Astrocyte (in vitro differentiated cells and primary cell): ENCODE measurements around the gene GSAP.

Experiments used
- CTCF ChIP-seq: IDR thresholded peaks from 2 replicates; pipeline ENCODE4 v1.5.1; 2011; ENCODE audit warnings: low read depth, mild to moderate bottlenecking, inconsistent platforms, low read length, moderate library complexity; ENCODE audit not compliant: insufficient read depth
- EZH2 ChIP-seq: IDR thresholded peaks from 2 replicates; pipeline ENCODE4 v1.6.1; 2012; ENCODE audit warnings: mild to moderate bottlenecking, low read length, inconsistent platforms; ENCODE audit not compliant: insufficient read depth

DNA sequence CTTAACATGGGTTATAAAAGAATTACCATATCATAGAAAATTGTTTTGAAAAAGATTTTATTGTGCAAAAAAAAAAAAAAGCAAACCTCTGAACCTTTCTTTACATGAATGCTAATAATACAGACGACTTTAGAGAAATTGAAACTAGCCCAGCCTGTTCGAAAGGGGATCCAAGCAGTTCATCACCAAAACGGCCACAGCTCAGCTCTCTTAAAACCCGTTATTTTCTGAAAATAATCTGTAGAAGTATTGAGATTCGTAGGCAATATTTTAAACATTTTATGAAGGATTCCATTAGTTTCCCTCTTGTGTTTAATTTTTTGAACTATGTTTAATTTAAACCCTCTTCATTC is 9.9 kb upstream of the GSAP start:
- TF ChIP-seq CTCF (no peak), EZH2 (no peak)
